HepG2 (cell line): Measurements from ENCODE around the gene INHBE. TPM values are rescaled to one million over a fixed set of nuclear protein-coding genes. Genes with fewer than 3 reads are reported as not detected.
A peak's percentile ranks its signal among the peaks of the same experiment; 100 is the strongest.

Experiments
- GPBP1L1 ChIP-seq: sonication (generic); formaldehyde crosslinking; IDR thresholded peaks from 2 replicates; pipeline ENCODE4 v1.5.0; 2020; ENCODE audit warnings: mild to moderate bottlenecking, missing genetic modification reagents
- HMG20B ChIP-seq: conservative IDR thresholded peaks from 2 replicates; pipeline ENCODE4 v1.6.1; 2016; ENCODE audit warnings: missing genetic modification reagents, missing compliant biosample characterization
- MAFK ChIP-seq, 2 experiments: IDR thresholded peaks in 1 of 2; conservative IDR thresholded peaks in 1 of 2; 2 replicates each; pipeline ENCODE4 v1.6.1; 2011; ENCODE audit warnings: improper control_type of control experiment in 2 of 2, low read length in 2 of 2
- NFAT5 ChIP-seq: sonication (generic); formaldehyde crosslinking; IDR thresholded peaks from 2 replicates; pipeline ENCODE4 v1.4.0; 2020; ENCODE audit warnings: missing genetic modification reagents
- REXO4 ChIP-seq: sonication (generic); formaldehyde crosslinking; IDR thresholded peaks from 2 replicates; pipeline ENCODE4 v1.8.0; 2022; ENCODE audit warnings: missing genetic modification reagents, mild to moderate bottlenecking, borderline replicate concordance
- SALL1 ChIP-seq: sonication (generic); formaldehyde crosslinking; IDR thresholded peaks from 2 replicates; pipeline ENCODE4 v1.8.0; 2022; ENCODE audit warnings: mild to moderate bottlenecking, missing genetic modification reagents
- TP53 ChIP-seq: sonication (generic); formaldehyde crosslinking; conservative IDR thresholded peaks from 2 replicates; pipeline ENCODE4 v1.4.0; 2020; ENCODE audit warnings: missing genetic modification reagents
- ZBTB40 ChIP-seq, 2 experiments: fragments of 450-650 bp in 1 of 2; sonication (generic) in 1 of 2; formaldehyde crosslinking in 1 of 2; IDR thresholded peaks; 2 replicates each; pipeline versions ENCODE4 v1.6.1 to v1.8.0; 2016 to 2022; ENCODE audit warnings: antibody characterized with exemption in 1 of 2, mild to moderate bottlenecking in 1 of 2, missing genetic modification reagents in 1 of 2
- ZFAT ChIP-seq: sonication (generic); formaldehyde crosslinking; conservative IDR thresholded peaks from 2 replicates; pipeline ENCODE4 v1.8.1; 2023; ENCODE audit warnings: missing genetic modification reagents, inconsistent platforms
- ZNF430 ChIP-seq: sonication (generic); formaldehyde crosslinking; IDR thresholded peaks from 2 replicates; pipeline ENCODE4 v1.9.0; 2021; ENCODE audit warnings: mild to moderate bottlenecking, missing genetic modification reagents
- ZNF619 ChIP-seq: sonication (generic); formaldehyde crosslinking; IDR thresholded peaks from 2 replicates; pipeline ENCODE4 v1.4.0; 2020; ENCODE audit warnings: mild to moderate bottlenecking, missing genetic modification reagents
- ZNF749 ChIP-seq: sonication (generic); formaldehyde crosslinking; IDR thresholded peaks from 2 replicates; pipeline ENCODE4 v1.8.0; 2022; ENCODE audit warnings: mild to moderate bottlenecking, missing genetic modification reagents, moderate library complexity, borderline replicate concordance
- ZNF83 ChIP-seq: sonication (generic); formaldehyde crosslinking; IDR thresholded peaks from 2 replicates; pipeline ENCODE4 v1.4.0; 2020; ENCODE audit warnings: missing genetic modification reagents, mild to moderate bottlenecking, borderline replicate concordance
- polyA plus RNA-seq, 8 experiments: library from polyadenylated mRNA; depleted of rRNA in 3 of 8; stranded (reverse) in 7 of 8; unstranded in 1 of 8; fragments of >200 nt; fragmentation: Illumina TruSeq in 4 of 8; extraction: Trizol in 4 of 8; gene quantifications; 2 replicates each; pipeline versions ENCODE4 v1.2.1 to v1.2.3, GENCODE V29; 2011 to 2016; ENCODE audit warnings: low read depth in 4 of 8, missing spikeins in 1 of 8, mixed read lengths in 1 of 8; ENCODE audit not compliant: insufficient read depth in 1 of 8
- total RNA-seq, 5 experiments: library from RNA; depleted of rRNA; stranded (reverse); fragments of >200 nt; fragmentation: Illumina TruSeq; extraction: Trizol; gene quantifications; 2 replicates each; pipeline ENCODE4 v1.2.3, GENCODE V29; 2016; ENCODE audit warnings: low read depth in 1 of 5

Gene INHBE
- total and polyA plus RNA-seq, 2 of the 13 experiments (the other 11 are each of a cell fraction or from before 2014, with no cell fraction given) = 17.0 to 32.0 TPM

- no peak for TF ChIP-seq ZBTB40 (IDR thresholded peaks at IDR 0.05)
- peak; percentile 83 for TF ChIP-seq ZBTB40 (CRISPR knock-in tag; IDR thresholded peaks at IDR 0.05)
- TF ChIP-seq MAFK (conservative IDR thresholded peaks at IDR 0.05 in 1 of 2, IDR thresholded peaks at IDR 0.05 in 1 of 2; ENCODE audit: low read length in 2 of 2) = no peak
- no peak for TF ChIP-seq GPBP1L1 (CRISPR knock-in tag)
- TF ChIP-seq ZNF749 (CRISPR knock-in tag) = no peak
- TF ChIP-seq TP53 (CRISPR knock-in tag) = no peak
- no peak for TF ChIP-seq NFAT5 (CRISPR knock-in tag)
- TF ChIP-seq SALL1 (CRISPR knock-in tag) = peak; percentile 99
- no peak for TF ChIP-seq ZFAT (CRISPR knock-in tag)
- no peak for TF ChIP-seq REXO4 (CRISPR knock-in tag)
- peak; percentile 95 for TF ChIP-seq HMG20B (CRISPR knock-in tag)
- no peak for TF ChIP-seq ZNF619 (CRISPR knock-in tag)
- TF ChIP-seq ZNF430 = peak; percentile 85; the same call in 1 of the 2 replicates
- no peak for TF ChIP-seq ZNF83 (CRISPR knock-in tag)
Measured at GRCh38 chr12:57451233-57451778, 3.8 kb upstream of the INHBE start (continued).
